ENCODE results near the gene CALD1. TPM values are rescaled to one million over a fixed set of nuclear protein-coding genes. Genes with fewer than 3 reads are reported as not detected.

Gene CALD1
- total RNA-seq, 1 experiment from 2014 or later = 147 TPM

DNA sequence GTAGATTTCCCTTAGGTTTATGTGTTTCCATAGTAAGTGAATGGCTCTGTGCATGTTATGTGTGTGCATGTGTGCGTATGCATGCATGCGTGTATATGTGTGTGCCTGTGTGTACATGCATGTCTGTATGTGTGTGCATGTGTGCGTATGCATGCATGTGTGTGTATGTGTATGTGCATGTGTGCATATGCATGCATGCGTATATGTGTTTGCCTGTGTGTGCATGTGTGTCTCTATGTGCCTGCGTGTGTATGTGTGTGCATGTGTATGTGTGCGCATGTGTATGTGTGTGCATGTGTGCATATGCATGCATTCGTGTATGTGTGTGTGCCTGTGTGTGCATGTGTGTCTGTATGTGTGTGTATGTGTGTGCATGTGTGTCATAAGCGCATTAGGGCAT is 108.1 kb downstream of the CALD1 start:
- DNase-seq (ENCODE audit: low spot score) = no peak
- Mint-ChIP-seq H3K36me3 (no peaks in the 10 kb centered on the region), H3K4me3 (no peak overlapping the region), H3K4me1 (peaks cover 19% of the 10 kb centered on the region), H3K27ac (no peak overlapping the region), H3K9me3 (no peaks in the 10 kb centered on the region), H3K27me3 (ENCODE audit: low read depth) (no peaks in the 10 kb centered on the region)
- ATAC-seq = no peak
- POLR2A ChIA-PET = no interaction called here
- CTCF ChIA-PET = no interaction called here
- TF ChIP-seq, protein P1, sequence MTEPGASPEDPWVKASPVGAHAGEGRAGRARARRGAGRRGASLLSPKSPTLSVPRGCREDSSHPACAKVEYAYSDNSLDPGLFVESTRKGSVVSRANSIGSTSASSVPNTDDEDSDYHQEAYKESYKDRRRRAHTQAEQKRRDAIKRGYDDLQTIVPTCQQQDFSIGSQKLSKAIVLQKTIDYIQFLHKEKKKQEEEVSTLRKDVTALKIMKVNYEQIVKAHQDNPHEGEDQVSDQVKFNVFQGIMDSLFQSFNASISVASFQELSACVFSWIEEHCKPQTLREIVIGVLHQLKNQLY (CRISPR knock-in tag; IDR thresholded peaks at IDR 0.05) = no peak
- TF ChIP-seq CREB1 (CRISPR knock-in tag; IDR thresholded peaks at IDR 0.05) (no peak), ZNF317 (CRISPR knock-in tag; IDR thresholded peaks at IDR 0.05; ENCODE audit: borderline replicate concordance, low read depth) (no peak), OVOL2 (CRISPR knock-in tag; IDR thresholded peaks at IDR 0.05; ENCODE audit: borderline replicate concordance) (no peak), TCF7 (CRISPR knock-in tag; IDR thresholded peaks at IDR 0.05; ENCODE audit: low read depth) (no peak), ESRRA (CRISPR knock-in tag; IDR thresholded peaks at IDR 0.05; ENCODE audit: borderline replicate concordance) (no peak), GTF2I (CRISPR knock-in tag; conservative IDR thresholded peaks at IDR 0.05) (no peak), PRRX2 (CRISPR knock-in tag; IDR thresholded peaks at IDR 0.05) (no peak), ZNF232 (CRISPR knock-in tag; IDR thresholded peaks at IDR 0.05) (no peak), SMAD4 (CRISPR knock-in tag; IDR thresholded peaks at IDR 0.05) (no peak), NFYB (CRISPR knock-in tag; conservative IDR thresholded peaks at IDR 0.05; ENCODE audit: low read depth) (no peak), ZNF416 (CRISPR knock-in tag; IDR thresholded peaks at IDR 0.05) (no peak)

DNA sequence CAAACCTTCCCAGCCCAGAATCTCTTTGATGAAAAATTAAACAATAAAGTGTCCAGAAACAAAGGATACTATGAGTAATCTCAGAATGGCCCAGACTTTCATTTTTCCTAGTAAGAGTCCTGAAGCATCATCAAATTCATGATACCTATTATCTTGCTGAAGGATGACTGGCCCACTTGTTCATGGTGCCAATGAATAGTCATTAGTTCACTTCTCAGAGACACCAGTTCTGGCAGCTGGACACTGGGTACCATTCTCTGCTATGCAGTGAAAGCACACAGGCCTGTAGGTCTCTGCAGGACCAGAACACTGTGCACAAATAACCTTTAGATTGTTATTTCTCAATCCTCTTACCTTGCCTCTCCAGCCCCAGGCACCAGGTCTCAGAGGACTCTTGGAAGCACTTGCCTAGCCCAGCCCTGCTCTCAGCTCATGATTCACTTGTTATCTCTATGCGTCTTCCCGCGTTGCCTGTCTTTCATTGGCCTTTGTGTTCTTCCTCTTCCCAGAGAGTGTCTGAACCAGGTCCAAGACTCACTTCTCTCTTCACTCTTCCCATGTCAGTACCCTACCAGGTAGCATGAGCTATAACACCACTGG is 108.8 kb downstream of the CALD1 start:
- no peak overlapping the region for H3K4me3 Mint-ChIP-seq
- CTCF ChIA-PET = interaction anchor here (1.5 kb wide), 1 partner anchor 17 kb away, joined by 3 read pairs; no protein-coding TSS in a partner anchor
- no peaks in the 10 kb centered on the region for H3K27me3 Mint-ChIP-seq (ENCODE audit: low read depth)
- no peak for ATAC-seq
- H3K27ac Mint-ChIP-seq = peak overlapping the region; percentile 73
- POLR2A ChIA-PET = no interaction called here
- TF ChIP-seq NFYB (CRISPR knock-in tag; conservative IDR thresholded peaks at IDR 0.05; ENCODE audit: low read depth) = no peak
- TF ChIP-seq, protein P2, sequence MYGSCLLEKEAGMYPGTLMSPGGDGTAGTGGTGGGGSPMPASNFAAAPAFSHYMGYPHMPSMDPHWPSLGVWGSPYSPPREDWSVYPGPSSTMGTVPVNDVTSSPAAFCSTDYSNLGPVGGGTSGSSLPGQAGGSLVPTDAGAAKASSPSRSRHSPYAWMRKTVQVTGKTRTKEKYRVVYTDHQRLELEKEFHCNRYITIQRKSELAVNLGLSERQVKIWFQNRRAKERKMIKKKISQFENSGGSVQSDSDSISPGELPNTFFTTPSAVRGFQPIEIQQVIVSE (CRISPR knock-in tag; IDR thresholded peaks at IDR 0.05; ENCODE audit: borderline replicate concordance) = no peak
- TF ChIP-seq ZNF416 (CRISPR knock-in tag; IDR thresholded peaks at IDR 0.05) = no peak
- no peaks in the 10 kb centered on the region for H3K9me3 Mint-ChIP-seq
- peaks cover 26% of the 10 kb centered on the region for H3K4me1 Mint-ChIP-seq
- no peak for DNase-seq (ENCODE audit: low spot score)
- no peaks in the 10 kb centered on the region for H3K36me3 Mint-ChIP-seq

DNA sequence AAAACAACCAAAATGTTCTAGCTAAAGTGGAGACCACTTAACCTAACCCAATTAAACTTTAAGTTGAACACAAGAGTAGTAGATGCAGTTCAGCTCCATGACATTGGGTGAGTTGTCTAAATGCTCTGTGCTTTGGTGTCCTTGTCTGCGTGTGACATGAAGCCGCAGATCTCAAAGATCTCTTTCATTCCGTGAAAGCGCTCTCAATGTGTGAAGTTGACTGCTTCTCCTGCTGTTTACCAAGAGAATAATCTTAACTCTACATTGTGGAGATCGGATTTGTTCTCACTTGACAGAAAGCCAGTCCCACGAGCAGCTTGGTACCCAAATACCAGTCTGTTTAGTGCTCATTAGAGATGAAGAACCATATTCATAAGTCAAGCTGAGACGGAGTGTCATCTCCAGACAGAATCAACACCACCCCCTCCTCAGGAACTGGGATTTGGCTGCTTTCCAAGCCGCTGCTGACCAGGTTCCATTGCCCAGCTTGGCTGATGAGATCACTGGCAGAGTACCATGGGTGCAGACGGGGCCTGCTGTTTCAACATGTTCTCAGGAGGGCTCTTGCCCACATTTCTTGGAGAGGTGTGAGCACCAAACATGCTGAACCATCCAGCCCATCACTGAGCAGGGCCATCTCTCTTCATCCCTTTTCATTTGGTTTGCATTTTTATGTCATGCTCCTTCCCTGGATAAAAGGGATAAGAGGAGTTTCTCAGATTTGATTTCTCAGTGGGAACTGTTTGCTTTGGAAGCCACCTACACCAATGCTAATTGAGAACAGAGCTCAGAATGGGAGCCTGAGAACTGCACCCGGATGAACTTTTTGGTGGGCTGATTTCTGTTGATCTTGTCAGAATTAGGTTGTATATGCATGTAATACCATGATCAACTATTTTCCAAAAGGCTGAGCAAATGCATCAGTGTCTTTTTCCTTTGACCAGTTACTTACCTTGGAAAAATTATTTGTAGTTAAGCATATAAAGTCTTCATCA is 111.1 kb downstream of the CALD1 start:
- peak overlapping the region; percentile 83 for H3K4me3 Mint-ChIP-seq
- no peaks in the 10 kb centered on the region for H3K27me3 Mint-ChIP-seq (ENCODE audit: low read depth)
- ATAC-seq (no peak), DNase-seq (ENCODE audit: low spot score) (no peak)
- H3K36me3 Mint-ChIP-seq = peaks cover 12% of the 10 kb centered on the region
- peaks cover 9% of the 10 kb centered on the region for H3K9me3 Mint-ChIP-seq
- peak overlapping the region; percentile 96 for H3K27ac Mint-ChIP-seq
- POLR2A ChIA-PET = interaction anchor here (0.7 to 1.4 kb wide), 2 partner anchors 9 to 123 kb away, joined by 3 to 4 read pairs; no protein-coding TSS in a partner anchor
- TF ChIP-seq SOX15 (CRISPR knock-in tag; IDR thresholded peaks at IDR 0.05) (no peak), ZNF232 (CRISPR knock-in tag; IDR thresholded peaks at IDR 0.05) (no peak), CREB1 (CRISPR knock-in tag; IDR thresholded peaks at IDR 0.05) (no peak), FOXK1 (CRISPR knock-in tag; IDR thresholded peaks at IDR 0.05) (no peak), IRF2 (CRISPR knock-in tag; IDR thresholded peaks at IDR 0.05; ENCODE audit: borderline replicate concordance, low read depth) (no peak), ZNF396 (CRISPR knock-in tag; IDR thresholded peaks at IDR 0.05; ENCODE audit: borderline replicate concordance) (no peak), ETV6 (CRISPR knock-in tag; IDR thresholded peaks at IDR 0.05) (no peak), ZNF317 (CRISPR knock-in tag; IDR thresholded peaks at IDR 0.05; ENCODE audit: borderline replicate concordance, low read depth) (no peak)
- TF ChIP-seq, protein P3, sequence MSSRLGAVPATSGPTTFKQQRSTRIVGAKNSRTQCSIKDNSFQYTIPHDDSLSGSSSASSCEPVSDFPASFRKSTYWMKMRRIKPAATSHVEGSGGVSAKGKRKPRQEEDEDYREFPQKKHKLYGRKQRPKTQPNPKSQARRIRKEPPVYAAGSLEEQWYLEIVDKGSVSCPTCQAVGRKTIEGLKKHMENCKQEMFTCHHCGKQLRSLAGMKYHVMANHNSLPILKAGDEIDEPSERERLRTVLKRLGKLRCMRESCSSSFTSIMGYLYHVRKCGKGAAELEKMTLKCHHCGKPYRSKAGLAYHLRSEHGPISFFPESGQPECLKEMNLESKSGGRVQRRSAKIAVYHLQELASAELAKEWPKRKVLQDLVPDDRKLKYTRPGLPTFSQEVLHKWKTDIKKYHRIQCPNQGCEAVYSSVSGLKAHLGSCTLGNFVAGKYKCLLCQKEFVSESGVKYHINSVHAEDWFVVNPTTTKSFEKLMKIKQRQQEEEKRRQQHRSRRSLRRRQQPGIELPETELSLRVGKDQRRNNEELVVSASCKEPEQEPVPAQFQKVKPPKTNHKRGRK (CRISPR knock-in tag; IDR thresholded peaks at IDR 0.05; ENCODE audit: borderline replicate concordance) = no peak
- TF ChIP-seq, protein P4, sequence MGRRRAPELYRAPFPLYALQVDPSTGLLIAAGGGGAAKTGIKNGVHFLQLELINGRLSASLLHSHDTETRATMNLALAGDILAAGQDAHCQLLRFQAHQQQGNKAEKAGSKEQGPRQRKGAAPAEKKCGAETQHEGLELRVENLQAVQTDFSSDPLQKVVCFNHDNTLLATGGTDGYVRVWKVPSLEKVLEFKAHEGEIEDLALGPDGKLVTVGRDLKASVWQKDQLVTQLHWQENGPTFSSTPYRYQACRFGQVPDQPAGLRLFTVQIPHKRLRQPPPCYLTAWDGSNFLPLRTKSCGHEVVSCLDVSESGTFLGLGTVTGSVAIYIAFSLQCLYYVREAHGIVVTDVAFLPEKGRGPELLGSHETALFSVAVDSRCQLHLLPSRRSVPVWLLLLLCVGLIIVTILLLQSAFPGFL (CRISPR knock-in tag; IDR thresholded peaks at IDR 0.05; ENCODE audit: borderline replicate concordance) = no peak
- peaks cover 37% of the 10 kb centered on the region for H3K4me1 Mint-ChIP-seq
- CTCF ChIA-PET = interaction anchor here (0.6 to 2.1 kb wide), 3 partner anchors 33 to 166 kb away, joined by 3 to 6 read pairs (median 5); partner anchors contain the start of gene AGBL3

Measured in WTC11 (cell line).